Spleen (tissue), 11 donors: ENCODE data around the gene SLC7A8. TPM values are rescaled to one million over a fixed set of nuclear protein-coding genes. Genes with fewer than 3 reads are reported as not detected.

ENCODE experiments used
- DNase-seq: peaks from one replicate; pipeline ENCODE4 v3.0.0-alpha.2; 2020
- H3K27ac ChIP-seq, 8 donors: fragments of 200-600 bp; sonication (generic) in 7 of 8; 1 replicate in 4 of 8; 2 replicates in 4 of 8; pipeline versions ENCODE4 v1.5.0 to v1.8.0; 2016 to 2021; ENCODE audit warnings: inconsistent platforms in 4 of 8, mild to moderate bottlenecking in 4 of 8, moderate library complexity in 1 of 8
- H3K27me3 ChIP-seq, 7 donors: fragments of 200-600 bp; sonication (generic) in 6 of 7; replicated peaks in 1 of 7; 1 replicate in 4 of 7; 2 replicates in 3 of 7; pipeline versions ENCODE4 v1.5.0 to v1.8.0; 2016 to 2021; ENCODE audit warnings: inconsistent platforms in 3 of 7, mild to moderate bottlenecking in 1 of 7
- H3K36me3 ChIP-seq, 6 donors: fragments of 200-600 bp; sonication (generic) in 5 of 6; 1 replicate in 4 of 6; 2 replicates in 2 of 6; pipeline versions ENCODE4 v1.5.0 to v1.8.0; 2016 to 2021; ENCODE audit warnings: inconsistent platforms in 2 of 6
- H3K4me1 ChIP-seq, 6 donors: fragments of 200-600 bp; sonication (generic) in 5 of 6; 1 replicate in 3 of 6; 2 replicates in 3 of 6; pipeline versions ENCODE4 v1.5.0 to v1.8.0; 2016 to 2021; ENCODE audit warnings: inconsistent platforms in 3 of 6
- H3K4me3 ChIP-seq, 8 donors: fragments of 200-600 bp; sonication (generic) in 7 of 8; 1 replicate in 4 of 8; 2 replicates in 4 of 8; pipeline versions ENCODE4 v1.5.0 to v1.8.0; 2016 to 2021; ENCODE audit warnings: inconsistent platforms in 4 of 8, mild to moderate bottlenecking in 4 of 8, moderate library complexity in 2 of 8
- H3K9me3 ChIP-seq, 8 donors: fragments of 200-600 bp; sonication (generic) in 7 of 8; 1 replicate in 4 of 8; 2 replicates in 4 of 8; pipeline versions ENCODE4 v1.5.0 to v1.8.0; 2016 to 2021; ENCODE audit warnings: inconsistent platforms in 4 of 8
- CTCF ChIP-seq, 11 experiments: fragments of 200-600 bp in 7 of 11; fragments of 450-650 bp in 4 of 11; sonication (generic) in 4 of 11; IDR thresholded peaks in 8 of 11; conservative IDR thresholded peaks in 3 of 11; 1 replicate in 7 of 11; 2 replicates in 4 of 11; pipeline versions ENCODE4 v1.4.0 to v1.8.0; 2016 to 2021; ENCODE audit warnings: antibody characterized with exemption in 11 of 11, inconsistent platforms in 4 of 11, mild to moderate bottlenecking in 1 of 11
- POLR2A ChIP-seq, 3 donors: fragments of 450-650 bp; IDR thresholded peaks; one replicate each; pipeline ENCODE4 v1.5.1; 2017; ENCODE audit warnings: antibody characterized with exemption in 3 of 3, mild to moderate bottlenecking in 1 of 3
- POLR2AphosphoS5 ChIP-seq, 3 donors: sonication (generic); formaldehyde crosslinking; IDR thresholded peaks; one replicate each; pipeline ENCODE4 v1.5.1; 2017; ENCODE audit warnings: antibody characterized with exemption in 3 of 3
- WGBS, 5 donors: extraction: QIAGEN DNeasy Blood & Tissue Kit in 3 of 5; methylation state at CpG; one replicate each; pipeline versions ENCODE4 v1.1.5 to v1.1.7; 2013 to 2018; 5-methylcytosine and 5-hydroxymethylcytosine counted together
- intact Hi-C: fragments of 100-400 bp; cut with DNase I; formaldehyde crosslinking; loops from one replicate; pipeline ENCODE4 v1.15.0; 2023; ENCODE audit warnings: low total_unique reads
- polyA plus RNA-seq, 3 donors: library from polyadenylated mRNA; stranded (reverse); fragments of 200-250 nt; gene quantifications; one replicate each; pipeline ENCODE4 v1.2.1, GENCODE V29; 2013
- total RNA-seq, 7 donors: library from RNA; depleted of rRNA in 3 of 7; stranded (reverse); fragments of >200 nt in 3 of 7; fragmentation: NEBNext Ultra II Directional in 4 of 7; extraction: Animal tissue kit (Norgen Biotek cat#: 25700) in 4 of 7; gene quantifications; one replicate each; pipeline versions ENCODE4 v1.1.0 to v1.2.1, GENCODE V29; 2016 to 2021
- donor health status: healthy with polysubstance abuse.
- donor health status: DM: no; HTN: no; CAD: no; lungs with moderate emphysema.
- donor health status: DM: no; HTN: no; CAD: no.
- donor health status: Bipolar disorder and iron deficiency.
- donor health status: healthy.
- donor health status: DM: no; HTN: no; CAD: no.
- donor health status: DM: yes; HTN: yes; CAD: no.

The SLC7A8 gene
- total and polyA plus RNA-seq, 10 donors: 3.5 to 106 (median 36.7) TPM

- no peaks in the 10 kb centered on the region for H3K9me3 ChIP-seq
- TF ChIP-seq CTCF (IDR thresholded peaks at IDR 0.05 in 8 of 11, conservative IDR thresholded peaks at IDR 0.05 in 3 of 11) (no peak), POLR2AphosphoS5 (IDR thresholded peaks at IDR 0.05) (no peak), POLR2A (IDR thresholded peaks at IDR 0.05) (no peak)
- peak overlapping the region in 2 of 8 donors; percentile 5 to 36 for H3K4me3 ChIP-seq
- H3K27ac ChIP-seq: peak overlapping the region in 5 of 8 donors; percentile 77 to 89 (median 81)
- peak; percentile 76 for DNase-seq
- intact Hi-C loops: no loop called here
- WGBS, 5 donors: 72 to 88% (median 82%) methylated on average over 26 to 32 of the region's 32 CpGs
- peaks cover 16 to 92% (median 52%) of the 10 kb centered on the region in 6 donors for H3K4me1 ChIP-seq
- peaks cover 0 to 16% (median 0%) of the 10 kb centered on the region in 7 donors for H3K27me3 ChIP-seq
- no peaks in the 10 kb centered on the region for H3K36me3 ChIP-seq
These were observed 66.0 kb downstream of the SLC7A8 start for GRCh38 chr14:23117371-23118020.

- Histone ChIP-seq H3K36me3 (no peaks in the 10 kb centered on the region), H3K4me3 (no peak overlapping the region), H3K27ac (peak overlapping the region in 3 of 8 donors; percentile 41 to 62 (median 46)), H3K9me3 (no peaks in the 10 kb centered on the region), H3K27me3 (peaks cover 0 to 29% (median 0%) of the 10 kb centered on the region in 7 donors), H3K4me1 (peaks cover 5 to 90% (median 42%) of the 10 kb centered on the region in 6 donors)
- no peak for DNase-seq
- 73 to 92% (median 85%) methylated on average over 5 of the region's 5 CpGs for WGBS, 5 donors
- no peak for TF ChIP-seq CTCF (IDR thresholded peaks at IDR 0.05 in 8 of 11, conservative IDR thresholded peaks at IDR 0.05 in 3 of 11)
- TF ChIP-seq POLR2AphosphoS5 (IDR thresholded peaks at IDR 0.05): no peak
- no peak for TF ChIP-seq POLR2A (IDR thresholded peaks at IDR 0.05)
- intact Hi-C loops: no loop called here
These were observed 67.5 kb downstream of the SLC7A8 start for GRCh38 chr14:23115918-23116317.

GRCh38 chr14:23115039-23115731, 68.3 kb downstream of the SLC7A8 start:
- 41 to 79% (median 59%) methylated on average over 10 of the region's 10 CpGs for WGBS, 5 donors
- Histone ChIP-seq H3K27ac (peak overlapping the region in 3 of 8 donors; percentile 41 to 62 (median 46)), H3K9me3 (no peaks in the 10 kb centered on the region), H3K27me3 (peaks cover 0 to 30% (median 0%) of the 10 kb centered on the region in 7 donors), H3K36me3 (no peaks in the 10 kb centered on the region), H3K4me1 (peaks cover 0 to 84% (median 36%) of the 10 kb centered on the region in 6 donors), H3K4me3 (no peak overlapping the region)
- peak; percentile 72 for DNase-seq
- intact Hi-C loops: no loop called here
- TF ChIP-seq POLR2A (IDR thresholded peaks at IDR 0.05) (no peak), CTCF (IDR thresholded peaks at IDR 0.05 in 8 of 11, conservative IDR thresholded peaks at IDR 0.05 in 3 of 11) (no peak), POLR2AphosphoS5 (IDR thresholded peaks at IDR 0.05) (no peak)

GRCh38 chr14:23114669-23115038, 68.8 kb downstream of the SLC7A8 start:
- DNase-seq: peak; percentile 58
- H3K4me3 ChIP-seq: no peak overlapping the region
- WGBS, 5 donors: 61 to 73% (median 69%) methylated on average over 4 of the region's 4 CpGs
- H3K27ac ChIP-seq: peak overlapping the region in 3 of 8 donors; percentile 41 to 62 (median 46)
- H3K9me3 ChIP-seq: no peaks in the 10 kb centered on the region
- peaks cover 0 to 30% (median 0%) of the 10 kb centered on the region in 7 donors for H3K27me3 ChIP-seq
- H3K36me3 ChIP-seq: no peaks in the 10 kb centered on the region
- H3K4me1 ChIP-seq: peaks cover 0 to 78% (median 30%) of the 10 kb centered on the region in 6 donors
- intact Hi-C loops: no loop called here
- TF ChIP-seq POLR2A (IDR thresholded peaks at IDR 0.05) (no peak), CTCF (IDR thresholded peaks at IDR 0.05 in 8 of 11, conservative IDR thresholded peaks at IDR 0.05 in 3 of 11) (no peak), POLR2AphosphoS5 (IDR thresholded peaks at IDR 0.05) (no peak)
